ENCODE data around the gene TOR2A. TPM values are rescaled to one million over a fixed set of nuclear protein-coding genes. Genes with fewer than 3 reads are reported as not detected.

Gene TOR2A
- total RNA-seq, 1 donor from 2014 or later, result not detected

GRCh38 chr9:127689329-127690000 is 45.6 kb downstream of the TOR2A start:
- Histone ChIP-seq H3K4me1 (no peaks in the 10 kb centered on the region), H3K9me3 (no peaks in the 10 kb centered on the region), H3K4me3 (no peak overlapping the region), H3K27me3 (no peaks in the 10 kb centered on the region), H3K27ac (no peak overlapping the region), H3K36me3 (peaks cover 7 to 41% of the 10 kb centered on the region in 2 donors)
- intact Hi-C loops (cut with DNase I), result no loop called here
- TF ChIP-seq CTCF (IDR thresholded peaks at IDR 0.05), result no peak
- no peak for DNase-seq (ENCODE audit: low spot score in 2 of 2)

- Histone ChIP-seq H3K36me3 (peaks cover 23 to 62% of the 10 kb centered on the region in 2 donors), H3K9me3 (no peaks in the 10 kb centered on the region), H3K27me3 (no peaks in the 10 kb centered on the region), H3K4me1 (no peaks in the 10 kb centered on the region), H3K27ac (no peak overlapping the region), H3K4me3 (no peak overlapping the region)
- intact Hi-C loops (cut with DNase I), result no loop called here
- no peak for DNase-seq (ENCODE audit: low spot score in 2 of 2)
- no peak for TF ChIP-seq CTCF (IDR thresholded peaks at IDR 0.05)
Observed at GRCh38 chr9:127686461-127687393, 48.4 kb downstream of the TOR2A start.

DNA sequence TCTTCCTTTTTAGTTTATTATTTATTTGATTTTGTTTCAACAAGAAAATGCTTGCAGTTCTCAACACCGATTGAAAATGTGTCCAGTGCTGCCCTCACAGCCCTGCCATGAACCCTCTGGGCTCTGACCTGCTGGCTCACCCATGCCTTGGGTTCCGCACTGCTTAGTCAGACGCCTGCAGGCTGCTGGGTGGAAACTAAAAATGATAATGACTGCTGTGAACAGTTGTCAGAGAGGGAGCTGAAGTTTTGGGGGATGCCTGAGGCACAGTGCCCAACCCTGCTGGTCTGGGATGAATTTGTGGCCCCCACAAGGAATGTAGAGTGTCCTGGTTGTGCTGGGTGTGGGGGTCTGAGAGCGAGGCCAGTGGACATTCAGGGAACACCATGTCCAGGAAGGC is 50.5 kb downstream of the TOR2A start:
- Histone ChIP-seq H3K4me1 (no peaks in the 10 kb centered on the region), H3K27me3 (no peaks in the 10 kb centered on the region), H3K27ac (no peak overlapping the region), H3K4me3 (no peak overlapping the region), H3K9me3 (no peaks in the 10 kb centered on the region), H3K36me3 (peaks cover 40 to 70% of the 10 kb centered on the region in 2 donors)
- DNase-seq (ENCODE audit: low spot score in 2 of 2), result no peak
- intact Hi-C loops (cut with DNase I), result no loop called here
- no peak for TF ChIP-seq CTCF (IDR thresholded peaks at IDR 0.05)

GRCh38 chr9:127683723-127684122 is 51.4 kb downstream of the TOR2A start:
- no peak for TF ChIP-seq CTCF (IDR thresholded peaks at IDR 0.05)
- H3K27me3 ChIP-seq, result no peaks in the 10 kb centered on the region
- intact Hi-C loops (cut with DNase I), result no loop called here
- no peaks in the 10 kb centered on the region for H3K9me3 ChIP-seq
- no peak overlapping the region for H3K27ac ChIP-seq
- H3K4me3 ChIP-seq, result no peak overlapping the region
- H3K36me3 ChIP-seq, result peaks cover 35 to 75% of the 10 kb centered on the region in 2 donors
- H3K4me1 ChIP-seq, result no peaks in the 10 kb centered on the region
- no peak for DNase-seq (ENCODE audit: low spot score in 2 of 2)

- no peak for TF ChIP-seq CTCF (IDR thresholded peaks at IDR 0.05)
- Histone ChIP-seq H3K27me3 (no peaks in the 10 kb centered on the region), H3K4me3 (no peak overlapping the region), H3K27ac (no peak overlapping the region), H3K36me3 (peaks cover 41 to 72% of the 10 kb centered on the region in 2 donors), H3K9me3 (no peaks in the 10 kb centered on the region), H3K4me1 (no peaks in the 10 kb centered on the region)
- intact Hi-C loops (cut with DNase I), result no loop called here
- no peak for DNase-seq (ENCODE audit: low spot score in 2 of 2)
Observed at GRCh38 chr9:127682351-127683136, 52.5 kb downstream of the TOR2A start.

Other genes starting within 250 kb of the TOR2A start
- 29.3 TPM for gene STXBP1, start 123.0 kb downstream of the TOR2A start, total RNA-seq
- gene CFAP157, start 28.3 kb downstream of the TOR2A start, total RNA-seq, result not detected
- 5.4 TPM for gene PTRH1, start 19.6 kb downstream of the TOR2A start, total RNA-seq
- gene TTC16, start 19.2 kb downstream of the TOR2A start, total RNA-seq, result not detected
- gene SH2D3C, start 43.4 kb upstream of the TOR2A start, total RNA-seq, result 49.5 TPM
- 470 TPM for gene CDK9, start 50.7 kb upstream of the TOR2A start, total RNA-seq
- gene FPGS, start 67.6 kb upstream of the TOR2A start, total RNA-seq, result 286 TPM
- gene ENG, start 119.4 kb upstream of the TOR2A start, total RNA-seq, result 675 TPM
- 64.5 TPM for gene AK1, start 142.4 kb upstream of the TOR2A start, total RNA-seq
- gene ST6GALNAC6, start 164.3 kb upstream of the TOR2A start, total RNA-seq, result 172 TPM
- 134 TPM for gene ST6GALNAC4, start 181.7 kb upstream of the TOR2A start, total RNA-seq
- not detected for gene PIP5KL1, start 195.5 kb upstream of the TOR2A start, total RNA-seq
- gene DPM2, start 202.6 kb upstream of the TOR2A start, total RNA-seq, result 18.2 TPM
- gene EEIG1, start 245.7 kb upstream of the TOR2A start, total RNA-seq, result 32.8 TPM